Measurements from ENCODE around the gene GPR84.

GPR84 gene

DNA sequence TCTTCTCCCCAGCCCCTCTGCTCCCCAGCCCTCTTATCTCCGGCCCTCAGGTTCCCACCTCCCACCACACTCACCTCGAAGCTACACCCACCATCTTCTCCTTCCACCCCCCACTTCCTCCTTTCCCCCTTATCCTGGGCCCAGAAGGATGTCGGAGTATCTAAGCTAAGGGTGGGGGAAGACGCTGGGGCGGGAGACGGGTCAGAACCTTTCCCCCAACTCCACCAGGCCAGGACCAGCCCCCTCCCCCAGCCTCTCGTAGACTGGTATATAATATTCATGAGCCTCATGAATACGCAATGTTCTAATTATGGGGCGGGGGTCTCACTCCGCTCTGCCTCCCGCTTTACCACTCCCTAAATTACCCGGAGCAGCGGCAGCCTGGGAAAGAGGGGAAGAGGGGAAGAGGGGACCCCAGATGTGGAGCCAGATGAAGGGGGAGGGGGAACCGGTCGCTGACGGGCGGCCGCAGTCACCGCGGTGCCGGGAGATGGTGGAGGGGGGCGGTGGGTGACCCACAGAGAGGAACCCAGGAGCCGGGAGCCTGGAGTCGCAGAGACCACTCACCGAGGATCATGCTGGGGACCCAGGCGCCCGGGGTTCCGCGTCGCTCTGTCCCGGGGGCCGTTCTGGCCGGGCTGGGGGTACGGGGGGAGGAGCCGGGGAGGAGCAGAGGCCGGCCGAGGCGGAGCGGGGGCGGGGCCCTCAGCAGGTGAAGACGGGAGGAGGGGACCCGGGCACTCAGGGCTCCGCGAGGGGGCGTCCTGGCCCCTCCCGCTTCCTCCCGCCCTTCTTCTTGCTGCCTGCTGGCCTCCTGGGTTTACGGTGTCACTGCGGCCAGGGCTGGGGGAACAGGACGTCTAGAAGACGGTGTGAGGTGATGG, 26.6 kb upstream of the GPR84 start:
- no peak for DNase-seq (ENCODE audit: low spot score)

DNA sequence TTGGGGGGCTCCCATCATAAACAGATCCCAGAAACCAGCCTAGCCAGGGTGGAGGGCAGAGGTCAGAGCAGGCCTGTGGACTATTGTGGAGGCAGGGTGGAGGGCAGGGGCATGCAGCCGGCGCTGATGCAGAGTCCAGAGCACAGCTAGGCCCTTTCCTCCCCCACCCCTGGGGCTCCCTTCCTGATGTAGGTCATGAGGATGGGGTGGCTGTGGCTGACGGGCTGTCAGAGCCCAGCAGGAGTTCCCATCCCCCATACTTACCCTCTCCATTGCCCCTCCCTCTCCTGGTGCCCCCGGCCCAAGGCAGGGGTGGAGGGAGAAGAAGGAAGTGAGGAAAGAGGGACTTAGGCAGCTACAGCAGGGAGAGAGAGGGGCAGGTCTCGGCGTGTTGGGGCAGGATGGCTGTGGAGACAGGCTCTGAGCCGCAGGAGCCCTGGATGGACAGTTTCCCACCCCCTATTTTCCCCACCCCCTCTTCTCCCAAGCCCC, 25.9 kb upstream of the GPR84 start:
- no peak for DNase-seq (ENCODE audit: low spot score)

DNA sequence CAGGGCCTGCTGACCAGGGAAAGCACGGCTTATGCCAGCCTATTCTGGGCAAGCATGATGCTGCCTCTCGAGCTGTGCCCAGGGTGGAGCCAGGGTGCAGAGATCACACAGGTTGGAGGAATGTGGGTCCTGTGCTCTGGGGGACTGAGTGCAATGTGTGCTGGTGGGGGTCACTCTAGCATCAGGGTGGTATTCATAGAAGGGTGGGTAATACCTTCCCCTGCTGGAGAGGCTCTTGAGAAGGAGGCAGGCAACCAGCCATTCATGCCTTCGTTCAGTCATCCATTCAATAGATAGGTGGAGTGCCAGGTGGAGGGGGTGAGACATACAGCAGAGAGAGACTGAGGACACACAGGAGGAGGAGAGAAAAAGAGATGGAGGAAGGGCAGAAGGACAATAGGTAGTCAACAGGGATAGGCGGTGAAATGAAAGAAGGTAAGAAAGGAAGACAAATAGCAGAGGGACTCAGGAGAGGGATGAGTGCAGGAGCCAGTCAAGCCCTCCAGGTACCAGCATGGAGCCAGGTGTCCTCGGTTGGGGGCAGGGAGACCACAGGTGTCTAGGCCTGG, 25.4 kb upstream of the GPR84 start:
- DNase-seq (ENCODE audit: low spot score), result no peak

DNA sequence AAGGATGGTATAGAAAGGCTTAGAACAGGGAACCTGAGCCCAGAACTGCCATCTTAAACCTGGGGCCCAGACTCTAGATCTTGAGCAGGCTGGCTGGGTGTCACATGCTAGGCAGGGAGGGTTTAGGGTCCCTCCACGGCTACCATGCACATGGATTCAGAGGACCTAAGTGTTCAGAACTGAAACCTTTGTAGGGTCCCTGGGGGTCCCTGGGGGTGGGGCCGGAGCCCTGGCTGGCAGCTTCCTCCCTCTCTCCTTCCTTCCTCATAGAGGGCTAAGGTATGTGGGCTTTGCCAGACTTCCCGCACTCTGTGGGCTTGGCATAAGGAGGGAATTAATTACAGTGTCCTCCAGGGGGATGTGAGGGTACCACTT, 24.8 kb upstream of the GPR84 start:
- no peak for DNase-seq (ENCODE audit: low spot score)

DNA sequence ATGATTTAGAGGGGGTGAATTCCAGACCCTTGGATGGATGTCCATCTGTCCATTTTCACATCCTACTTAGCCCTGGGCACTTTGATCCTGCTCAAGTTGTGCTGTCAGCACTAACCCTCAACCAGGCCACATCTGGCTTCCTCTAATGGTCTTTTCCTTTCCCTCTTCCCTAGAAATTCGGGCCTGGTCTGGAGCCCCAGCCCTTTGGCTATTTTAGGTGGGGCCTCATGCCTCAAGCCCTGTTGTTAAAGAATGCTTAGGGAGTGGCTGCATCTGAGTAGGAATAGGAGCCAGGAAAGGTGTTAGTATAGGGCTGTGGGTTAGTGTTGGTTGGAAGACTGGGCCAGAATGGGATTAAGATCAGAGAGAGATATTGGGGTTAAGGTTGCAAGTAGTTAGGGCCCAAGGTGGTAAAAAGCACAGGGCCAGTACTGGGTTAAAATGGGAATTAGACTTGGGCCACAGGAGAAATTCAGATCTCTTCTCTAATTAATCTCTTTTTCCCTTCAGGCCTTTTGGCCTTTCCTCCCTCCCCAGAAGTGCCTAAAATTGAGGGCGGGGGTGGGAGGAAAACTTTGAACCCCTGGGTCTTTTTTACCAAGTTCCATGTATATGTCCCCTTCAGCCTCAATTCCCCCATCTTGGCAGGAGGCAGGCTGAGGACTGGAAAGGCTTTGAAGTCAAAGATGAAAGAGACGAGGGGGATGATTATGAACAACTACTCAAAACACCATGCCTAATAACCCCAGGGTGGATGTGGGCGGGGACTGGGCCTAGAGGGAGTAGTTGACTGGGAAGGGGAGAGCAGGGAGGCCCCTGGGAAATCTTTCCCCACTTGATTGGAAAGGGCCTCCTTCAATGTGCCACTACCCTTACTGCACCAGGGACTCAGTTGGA, 24.2 kb upstream of the GPR84 start:
- DNase-seq (ENCODE audit: low spot score), result no peak

DNA sequence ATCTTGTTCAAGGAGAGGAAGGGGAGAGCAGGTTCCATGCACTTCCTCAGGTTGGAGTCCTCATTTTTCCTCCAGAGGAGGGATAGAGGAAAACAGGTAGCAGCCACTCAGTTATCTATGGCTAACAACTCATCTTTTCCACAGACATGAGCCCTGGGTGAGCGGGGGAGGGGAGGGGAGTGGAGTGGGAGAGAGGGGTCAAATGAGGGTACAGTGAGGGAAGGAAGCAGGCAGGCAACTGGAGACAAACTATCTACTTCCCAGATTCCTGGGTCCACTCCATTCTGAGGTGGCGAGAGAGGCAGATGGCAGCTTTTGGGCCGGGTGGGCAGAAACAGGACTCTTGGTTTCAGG, 22.8 kb upstream of the GPR84 start:
- no peak for DNase-seq (ENCODE audit: low spot score)

DNA sequence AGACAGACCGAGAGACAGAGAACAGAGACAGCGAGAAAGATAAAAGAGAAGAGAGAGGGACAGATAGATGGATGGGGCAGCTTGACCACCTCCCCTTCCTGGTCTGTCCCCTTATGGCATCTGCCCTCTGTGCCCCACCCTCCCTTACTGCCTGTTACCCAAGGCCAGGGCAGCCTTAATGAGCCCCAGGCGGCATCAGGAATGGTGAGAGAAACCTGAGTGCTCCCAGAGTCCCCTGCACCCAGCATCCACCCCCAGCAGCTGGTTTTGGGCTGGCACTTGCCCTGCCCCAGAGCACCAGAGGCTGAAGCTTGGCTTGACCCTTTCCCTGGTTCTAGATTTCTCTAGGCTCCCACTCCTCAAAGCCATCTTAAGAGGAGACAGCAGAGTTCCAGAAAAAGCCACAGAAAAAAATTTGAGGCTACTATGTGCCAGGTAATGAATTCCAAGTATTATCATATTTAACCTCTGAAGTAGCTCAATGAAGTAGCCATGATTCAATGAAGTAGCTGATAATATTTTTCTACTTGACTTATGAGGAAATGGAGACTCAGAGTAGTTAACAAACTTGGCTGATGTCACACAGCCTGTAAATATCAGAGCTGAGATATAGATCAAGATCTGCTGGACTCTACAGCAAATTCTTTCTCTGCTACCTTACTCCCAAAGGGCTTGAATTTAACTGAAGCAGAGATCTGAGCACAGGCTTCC, 22.3 kb upstream of the GPR84 start:
- no peak for DNase-seq (ENCODE audit: low spot score)

DNA sequence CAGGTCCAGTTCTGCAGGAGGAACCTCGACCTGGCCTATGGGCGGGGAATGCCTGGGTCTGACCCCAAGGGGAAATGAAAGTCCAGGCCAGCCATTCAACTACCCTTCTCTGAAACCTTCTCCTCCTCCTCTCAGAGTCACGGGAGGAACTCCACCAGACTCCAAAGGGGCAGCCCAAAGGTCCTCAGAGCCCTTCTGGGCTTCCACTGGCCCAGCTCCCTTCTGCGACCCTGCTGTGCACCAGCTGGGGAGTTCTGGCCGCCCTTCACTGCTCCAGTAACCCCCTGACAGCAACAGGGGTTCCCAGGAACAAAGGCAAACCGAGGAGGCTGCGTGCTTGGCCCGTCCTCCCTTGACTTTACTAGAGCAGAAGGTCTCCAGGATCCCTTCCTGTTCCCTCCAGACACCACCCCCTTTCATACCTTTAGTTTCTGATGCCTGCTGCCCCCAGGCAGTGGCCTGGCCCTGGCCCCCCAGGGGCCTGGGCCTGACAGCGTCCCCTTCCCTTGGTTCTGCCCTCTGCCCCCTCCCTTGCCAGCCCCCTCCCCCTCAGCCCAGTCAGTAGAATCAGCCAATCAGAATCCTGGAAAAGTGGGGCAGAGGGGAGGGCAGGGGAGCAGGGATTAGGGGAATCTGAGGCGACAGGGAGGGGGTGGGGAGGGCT, 21.1 kb upstream of the GPR84 start:
- no peak for DNase-seq (ENCODE audit: low spot score)

DNA sequence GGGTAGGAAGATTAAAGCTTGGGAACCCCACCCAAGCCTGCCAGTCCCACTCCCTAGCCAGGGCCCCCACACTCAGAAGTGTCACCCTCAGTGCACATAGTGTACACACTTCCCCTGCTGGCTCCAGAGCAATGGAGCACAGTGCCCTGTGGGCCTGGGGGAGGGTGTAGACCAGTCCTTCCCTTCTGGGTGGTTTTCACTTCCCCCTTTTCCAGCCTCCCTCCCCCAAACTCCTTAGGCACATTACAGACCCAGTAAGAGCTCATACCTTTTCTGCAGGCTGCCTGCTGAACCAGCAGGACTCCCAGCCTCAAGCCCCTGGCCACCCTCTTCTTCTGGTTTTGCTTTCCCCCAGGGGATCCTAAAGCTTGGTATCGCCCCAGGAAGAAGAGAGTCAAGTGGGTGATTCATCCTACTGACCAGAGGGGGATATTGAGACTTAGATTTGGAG, 20.3 kb upstream of the GPR84 start, which contains the start of gene ZNF385A:
ZNF385A (minus strand) TSS at position 143 of the 451 bp plus-strand sequence. CDS start 219 bp downstream, outside the sequence.
- no peak for DNase-seq (ENCODE audit: low spot score)

DNA sequence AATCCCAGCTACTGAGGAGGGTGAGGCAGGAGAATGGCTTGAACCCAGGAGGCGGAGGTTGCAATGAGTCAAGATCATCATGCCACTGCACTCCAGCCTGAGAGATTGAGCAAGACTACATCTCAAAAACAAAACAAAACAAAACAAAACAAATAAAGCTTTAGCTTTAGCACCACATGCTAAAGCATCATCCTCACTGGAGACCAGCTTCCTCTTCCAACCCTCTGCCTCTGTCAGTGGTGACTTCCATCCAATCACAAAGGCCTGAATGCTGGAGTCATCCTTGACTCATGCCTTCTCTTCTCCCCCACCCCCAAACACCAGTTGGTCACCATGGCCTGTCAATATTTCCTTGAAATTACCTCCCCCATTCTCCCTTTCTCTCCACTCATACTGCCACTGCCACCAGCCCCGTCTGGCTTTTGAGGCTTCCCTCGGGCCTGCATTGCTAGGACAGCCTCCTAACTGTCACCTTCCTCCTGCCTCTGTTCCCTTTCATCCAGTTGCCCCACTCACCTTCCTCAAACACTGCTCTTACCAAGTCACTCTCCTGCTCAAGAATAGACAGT, 18.8 kb upstream of the GPR84 start:
- DNase-seq (ENCODE audit: low spot score), result no peak

DNA sequence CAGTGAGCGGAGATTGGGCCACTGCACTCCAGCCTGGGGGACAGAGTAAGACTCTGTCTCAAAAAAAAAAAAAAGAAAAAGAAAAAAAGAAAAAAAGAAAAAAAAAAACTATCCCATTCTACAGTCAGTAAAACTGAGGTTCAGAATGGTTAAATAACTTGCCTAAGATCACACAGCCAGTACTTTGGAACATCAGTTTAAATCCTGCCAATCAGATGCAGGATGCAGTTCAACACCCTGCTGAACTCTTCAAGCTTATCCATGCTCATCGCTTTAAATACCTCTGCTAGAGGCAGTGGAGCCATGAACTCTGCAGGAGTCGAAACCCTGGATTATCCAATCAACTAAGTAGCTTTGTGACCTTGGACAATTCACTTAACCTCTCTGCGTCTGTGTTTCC, 16.9 kb upstream of the GPR84 start:
- no peak for DNase-seq (ENCODE audit: low spot score)

DNA sequence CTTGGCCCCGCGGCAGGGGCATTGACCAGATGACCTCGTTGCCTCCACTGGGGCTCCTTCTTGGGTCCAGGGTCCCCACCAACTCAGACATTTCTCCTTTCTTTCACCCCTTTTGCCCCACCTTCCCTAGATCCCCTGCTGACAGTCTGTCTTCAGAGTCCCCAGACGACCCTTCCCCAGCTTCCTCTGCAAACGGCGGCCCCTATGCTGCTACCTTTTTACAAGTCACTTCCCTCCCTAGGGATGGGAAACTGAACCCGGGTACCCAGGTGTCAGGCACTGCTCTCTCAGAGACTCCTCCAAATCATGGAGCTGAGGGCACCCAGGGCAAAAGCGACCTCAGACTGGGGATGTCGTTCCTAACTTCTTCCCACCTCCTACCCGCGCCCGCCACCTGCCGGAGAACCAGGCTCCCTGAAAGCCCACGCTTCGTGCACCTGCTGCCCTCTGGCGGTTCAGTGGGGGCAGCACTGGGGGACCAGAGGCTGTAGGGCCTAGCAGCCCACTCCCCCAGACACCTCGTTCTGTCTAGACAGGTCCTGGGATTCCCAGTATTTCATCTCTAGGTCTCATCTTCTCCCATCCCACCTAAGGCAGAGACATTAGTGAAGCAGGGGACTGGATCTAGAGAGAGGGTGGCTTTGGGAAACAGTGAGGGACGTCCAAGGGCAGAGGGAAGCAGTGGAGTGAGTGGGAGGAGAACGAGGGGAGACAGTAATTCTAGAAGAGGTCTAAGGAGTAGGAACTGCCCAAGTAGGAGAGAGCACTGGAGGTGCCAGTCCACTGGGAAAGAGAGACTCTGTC, 15.3 kb upstream of the GPR84 start:
- peak; percentile 98 for DNase-seq (ENCODE audit: low spot score)

DNA sequence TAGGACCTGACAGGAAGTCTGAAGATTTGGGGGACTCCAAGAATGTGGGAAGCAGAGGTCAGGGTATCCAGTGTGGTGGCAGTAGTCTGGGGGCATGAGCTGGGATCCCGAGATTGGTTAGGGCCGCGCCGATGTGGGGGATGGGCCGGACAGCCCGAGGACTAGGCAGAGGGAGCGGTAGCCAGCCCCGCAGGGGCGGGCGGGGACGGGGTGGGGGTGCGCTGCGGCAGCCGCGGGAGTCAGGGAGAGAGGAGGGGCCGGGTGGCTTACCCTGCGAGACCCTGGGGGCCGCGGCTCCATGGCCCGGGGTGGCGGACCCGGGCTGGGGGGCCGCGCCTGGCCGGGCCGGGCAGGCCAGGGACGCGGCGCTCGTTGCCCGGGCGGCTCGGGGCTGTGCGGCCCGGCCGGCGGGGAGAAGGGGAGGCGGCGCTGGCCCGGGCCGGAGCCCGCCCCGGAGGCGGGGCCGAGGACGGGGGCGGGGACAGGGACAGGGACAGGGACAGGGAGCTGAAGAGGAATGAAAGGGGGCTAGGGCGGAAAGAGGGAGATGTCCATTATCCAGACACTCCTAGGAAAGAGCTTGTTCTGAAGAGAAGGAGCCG, 14.6 kb upstream of the GPR84 start:
- DNase-seq (ENCODE audit: low spot score), result peak; percentile 90

DNA sequence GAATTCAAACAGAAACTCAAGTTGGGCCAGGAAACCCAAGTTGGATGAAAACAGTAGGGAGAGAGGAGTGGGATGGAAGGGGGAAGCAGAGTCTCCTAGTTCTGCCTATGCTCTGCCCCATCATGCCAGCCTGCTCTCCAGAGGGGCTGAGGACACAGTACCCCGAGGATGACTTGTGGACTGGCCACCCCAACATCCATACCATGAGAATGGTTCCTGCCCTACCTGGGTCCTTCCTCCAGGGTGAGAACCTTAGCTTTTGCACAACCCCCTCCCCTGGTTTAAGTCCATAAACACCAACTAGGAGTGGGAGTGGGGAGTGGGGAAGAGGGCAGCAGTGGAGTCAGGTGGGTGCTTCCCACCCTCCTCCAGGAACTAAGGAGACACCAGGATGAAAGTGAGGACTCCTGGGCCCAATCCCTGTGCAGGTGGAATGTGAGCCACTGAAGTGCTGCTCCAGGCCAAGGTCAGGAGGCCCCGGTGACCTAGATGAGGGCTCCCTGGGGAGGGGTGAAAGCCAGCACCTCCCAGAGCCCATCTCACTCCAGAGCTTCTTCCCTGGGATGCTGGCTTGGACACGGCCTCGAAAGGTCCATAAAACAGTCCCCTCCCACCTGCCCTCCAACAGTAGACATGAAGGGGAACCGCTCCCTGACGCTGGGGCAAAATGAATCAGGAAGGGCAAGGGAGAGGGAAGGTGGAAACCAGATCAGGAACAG, 13.7 kb upstream of the GPR84 start:
- DNase-seq (ENCODE audit: low spot score), result no peak

DNA sequence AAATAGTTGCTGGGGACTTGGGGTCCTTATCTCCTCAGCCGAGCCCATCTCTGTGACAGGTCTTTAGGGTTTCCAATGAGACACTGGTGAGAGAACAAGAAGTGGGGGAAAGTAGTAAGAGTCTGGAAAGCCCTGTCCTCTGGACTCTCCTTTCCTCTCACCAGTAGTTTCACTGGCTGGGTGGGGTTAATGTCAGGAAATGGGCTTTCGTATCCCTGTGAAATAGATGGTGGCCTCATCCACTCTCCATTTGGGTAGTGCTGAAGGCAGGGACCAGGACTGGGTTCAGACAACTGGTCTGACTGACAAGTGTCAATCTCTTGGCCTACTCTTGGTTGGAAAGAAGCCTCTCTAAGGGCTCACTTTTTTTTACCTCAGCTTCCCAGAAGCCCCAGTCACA, 12.7 kb upstream of the GPR84 start:
- DNase-seq (ENCODE audit: low spot score), result no peak

DNA sequence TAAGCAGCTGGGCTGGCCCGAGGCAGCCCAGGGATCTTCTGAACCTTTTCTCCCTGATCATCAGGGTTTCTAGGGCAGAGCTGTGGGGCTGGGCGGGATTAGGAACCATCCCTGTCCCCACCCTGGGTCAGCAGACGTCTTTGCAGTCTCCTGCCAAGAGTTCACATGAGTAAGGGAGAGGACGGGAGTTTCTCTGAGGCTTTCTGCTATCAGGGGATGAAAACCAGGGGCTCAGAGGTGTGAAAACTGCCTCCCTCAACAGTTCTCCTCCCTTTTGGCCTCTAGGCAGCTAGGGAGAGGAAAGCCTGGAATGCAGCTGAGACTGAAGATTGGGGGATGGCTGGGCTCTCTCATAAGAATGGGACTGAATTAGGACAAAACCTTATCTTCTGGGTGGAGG, 12.3 kb upstream of the GPR84 start:
- DNase-seq (ENCODE audit: low spot score), result no peak

DNA sequence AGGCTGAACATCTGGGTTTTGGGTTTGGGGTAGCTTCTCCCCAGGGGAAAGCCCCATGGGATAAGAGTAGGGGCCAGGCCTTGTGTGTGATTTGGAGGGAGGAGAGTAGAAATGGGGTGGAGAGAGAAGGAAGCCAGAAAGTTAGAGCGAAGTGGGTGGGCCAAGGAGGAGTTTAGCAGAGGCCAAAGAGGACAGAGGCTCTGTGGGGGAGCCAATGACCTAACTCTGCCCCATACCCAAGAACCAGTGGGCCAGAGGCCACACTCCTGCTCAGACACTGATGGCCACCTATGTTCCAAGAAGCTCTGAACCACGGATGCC, 10.9 kb upstream of the GPR84 start:
- DNase-seq (ENCODE audit: low spot score), result no peak

DNA sequence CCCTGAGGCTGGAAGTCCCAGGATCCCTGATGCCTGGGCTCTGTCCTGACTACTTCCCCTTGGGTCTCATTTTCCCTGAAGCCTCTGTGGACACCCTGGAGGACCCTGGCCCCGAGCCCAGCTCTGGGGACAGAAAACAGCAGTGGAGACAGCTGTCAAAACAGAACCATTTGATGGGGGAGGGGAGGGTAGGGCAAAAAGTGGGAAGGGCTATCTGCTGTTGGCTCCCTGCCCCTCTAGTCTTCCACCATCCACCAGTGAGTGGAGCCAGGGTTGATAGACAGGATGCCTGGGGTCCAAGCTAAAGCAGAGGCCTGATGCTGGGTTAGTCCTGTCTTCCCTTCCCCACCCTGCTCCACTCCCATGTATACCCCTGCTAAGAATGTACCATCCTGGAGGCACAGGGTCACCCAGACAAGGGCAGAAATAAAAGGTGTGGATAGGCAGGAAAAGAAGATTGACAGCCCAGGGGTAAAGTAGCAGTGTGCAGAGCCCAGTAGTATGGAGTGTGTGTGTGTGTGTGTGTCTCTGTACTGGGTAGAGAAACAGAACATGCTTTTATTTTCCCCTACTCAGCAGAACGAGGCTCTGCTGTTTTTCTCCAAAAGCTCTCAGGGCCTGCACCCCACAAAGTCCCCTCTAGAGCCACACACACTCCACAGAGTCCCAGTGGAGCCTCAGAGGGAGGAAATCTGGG, 10.4 kb upstream of the GPR84 start:
- DNase-seq (ENCODE audit: low spot score), result no peak
